ENCODE results near the gene TRIM38. TPM values are rescaled to one million over a fixed set of nuclear protein-coding genes. Genes with fewer than 3 reads are reported as not detected.
A peak's percentile ranks its signal among the peaks of the same experiment; 100 is the strongest.

The TRIM38 gene
- total RNA-seq, 1 experiment from 2014 or later: 5.4 TPM

- H3K27me3 Mint-ChIP-seq (ENCODE audit: insufficient read depth, unreplicated experiment): no peaks in the 10 kb centered on the region
- intact Hi-C loops (cut with micrococcal nuclease): loop anchor here (1.0 kb wide), 1 partner anchor 28 kb away; no protein-coding TSS in a partner anchor
These were observed 64.4 kb downstream of the TRIM38 start for GRCh38 chr6:26026833-26027490.

GRCh38 chr6:26027491-26028211, 65.0 kb downstream of the TRIM38 start:
- ChIA-PET CTCF (interaction anchor here (0.7 to 5.8 kb wide), 7 partner anchors 11 to 1009 kb away, joined by 3 to 70 read pairs (median 4); a partner anchor contains a TSS), POLR2A (interaction anchor here (0.7 to 20.2 kb wide), 35 partner anchors 9 to 1866 kb away, joined by 3 to 1354 read pairs (median 23); partner anchors contain the start of genes HFE and TRIM38)
- no peaks in the 10 kb centered on the region for H3K27me3 Mint-ChIP-seq (ENCODE audit: insufficient read depth, unreplicated experiment)
- TF ChIP-seq CTCF (IDR thresholded peaks at IDR 0.05; ENCODE audit: unreplicated experiment): no peak
- no peak for DNase-seq (ENCODE audit: unreplicated experiment)
- peak overlapping the region; percentile 83 for H3K4me3 Mint-ChIP-seq (ENCODE audit: unreplicated experiment)
- peak overlapping the region; percentile 84 for H3K27ac Mint-ChIP-seq (ENCODE audit: low read depth, unreplicated experiment)
- H3K36me3 Mint-ChIP-seq (ENCODE audit: insufficient read depth, unreplicated experiment): peaks cover 18% of the 10 kb centered on the region
- peaks cover 22% of the 10 kb centered on the region for H3K4me1 Mint-ChIP-seq (ENCODE audit: insufficient read depth, unreplicated experiment)
- no peaks in the 10 kb centered on the region for H3K9me3 Mint-ChIP-seq (ENCODE audit: unreplicated experiment)
- intact Hi-C loops (cut with micrococcal nuclease): no loop called here
- no TSS peak for BruUV-seq (replicated peaks)

More at GRCh38 chr6:26026833-26027490, 64.4 kb downstream of the TRIM38 start:
- BruUV-seq (replicated peaks): TSS peak; percentile 76
- ChIA-PET CTCF (interaction anchor here (0.6 to 5.8 kb wide), 21 partner anchors 10 to 1809 kb away, joined by 3 to 70 read pairs (median 5); a partner anchor contains a TSS), POLR2A (interaction anchor here (0.6 to 20.2 kb wide), 50 partner anchors 10 to 1868 kb away, joined by 3 to 1354 read pairs (median 11); partner anchors contain the start of genes HFE and TRIM38)
- H3K4me3 Mint-ChIP-seq (ENCODE audit: unreplicated experiment): peak overlapping the region; percentile 83
- no peaks in the 10 kb centered on the region for H3K9me3 Mint-ChIP-seq (ENCODE audit: unreplicated experiment)
- H3K27ac Mint-ChIP-seq (ENCODE audit: low read depth, unreplicated experiment): peak overlapping the region; percentile 84
- no peak for TF ChIP-seq CTCF (IDR thresholded peaks at IDR 0.05; ENCODE audit: unreplicated experiment)
- peaks cover 18% of the 10 kb centered on the region for H3K36me3 Mint-ChIP-seq (ENCODE audit: insufficient read depth, unreplicated experiment)
- peaks cover 20% of the 10 kb centered on the region for H3K4me1 Mint-ChIP-seq (ENCODE audit: insufficient read depth, unreplicated experiment)
- DNase-seq (ENCODE audit: unreplicated experiment): peak; percentile 99

GRCh38 chr6:26028212-26028745, 65.7 kb downstream of the TRIM38 start:
- H3K9me3 Mint-ChIP-seq (ENCODE audit: unreplicated experiment): no peaks in the 10 kb centered on the region

More at GRCh38 chr6:26028212-26028745, 65.7 kb downstream of the TRIM38 start:
- intact Hi-C loops (cut with micrococcal nuclease): no loop called here
- DNase-seq (ENCODE audit: unreplicated experiment): no peak
- CTCF ChIA-PET: interaction anchor here (1.0 to 5.8 kb wide), 5 partner anchors 11 to 71 kb away, joined by 4 to 70 read pairs (median 8); a partner anchor contains a TSS
- no TSS peak for BruUV-seq (replicated peaks)
- POLR2A ChIA-PET: interaction anchor here (0.6 to 20.2 kb wide), 21 partner anchors 11 to 1838 kb away, joined by 3 to 1354 read pairs (median 40); a partner anchor contains a TSS
- Mint-ChIP-seq H3K36me3 (ENCODE audit: insufficient read depth, unreplicated experiment) (peaks cover 21% of the 10 kb centered on the region), H3K4me3 (ENCODE audit: unreplicated experiment) (peak overlapping the region; percentile 83), H3K27ac (ENCODE audit: low read depth, unreplicated experiment) (no peak overlapping the region), H3K27me3 (ENCODE audit: insufficient read depth, unreplicated experiment) (no peaks in the 10 kb centered on the region), H3K4me1 (ENCODE audit: insufficient read depth, unreplicated experiment) (peaks cover 27% of the 10 kb centered on the region)
- no peak for TF ChIP-seq CTCF (IDR thresholded peaks at IDR 0.05; ENCODE audit: unreplicated experiment)
